Activated CD4-positive, CD25-positive, alpha-beta regulatory T cell treated with anti-CD3 and anti-CD28 coated beads, Interleukin-2, amount 50 U/mL, for 24 hours (primary cell): ENCODE measurements around the gene CARHSP1.
"Not testable (repeated sequence)": the region's sequence is repeated elsewhere in the genome, so short reads cannot be mapped to it uniquely, and the experiment has no call there.

Experiments
- ATAC-seq, 2 donors: fragments of 150-1000 bp; cut with Tn5 transposase; one replicate each; pipeline ENCODE4 v1.10.0; 2021; ENCODE audit warnings: mild to moderate bottlenecking in 1 of 2, moderate library complexity in 1 of 2

Gene CARHSP1

DNA sequence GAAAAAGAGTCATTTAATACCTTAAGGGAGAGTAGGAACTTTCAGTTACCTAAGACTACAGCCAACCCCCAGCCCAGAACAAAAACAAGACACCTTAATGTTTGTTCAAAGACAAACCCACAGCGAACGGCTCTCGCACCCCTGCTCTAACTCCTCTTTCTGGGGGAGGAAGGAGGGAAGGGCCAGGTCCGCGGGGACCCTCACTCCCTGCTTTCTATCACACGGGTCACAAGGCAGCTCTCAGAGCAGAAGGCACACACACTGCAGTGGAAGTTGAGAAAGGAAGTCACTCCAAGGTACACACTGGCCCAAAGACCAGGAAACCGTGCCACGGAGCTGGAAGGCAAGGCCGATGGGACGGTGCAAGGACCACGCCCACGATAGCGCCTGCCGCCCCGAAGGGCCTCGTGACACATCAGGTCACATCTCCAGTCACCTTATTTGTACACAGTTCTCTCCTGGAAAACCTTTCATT, 23.3 kb upstream of the CARHSP1 start:
- ATAC-seq = peak; percentile 35 to 36

DNA sequence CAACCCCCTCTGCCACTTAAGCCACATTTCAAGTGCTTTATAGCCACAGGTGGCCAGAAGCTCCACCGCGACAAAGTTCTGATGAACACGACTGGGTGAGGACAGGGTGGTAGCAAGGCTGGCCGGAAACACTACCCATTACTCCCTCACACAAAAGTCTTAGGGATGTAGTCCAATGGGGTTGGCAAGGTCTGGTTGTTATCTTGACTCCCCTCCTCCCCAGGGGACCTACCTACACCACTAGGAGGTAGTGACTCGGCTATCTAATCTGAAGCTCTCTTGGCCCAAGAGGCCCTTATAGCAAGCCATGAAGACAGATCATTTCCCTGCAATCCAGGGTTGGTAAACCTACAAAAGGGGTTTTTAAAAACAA, 21.7 kb upstream of the CARHSP1 start:
- ATAC-seq = no peak

DNA sequence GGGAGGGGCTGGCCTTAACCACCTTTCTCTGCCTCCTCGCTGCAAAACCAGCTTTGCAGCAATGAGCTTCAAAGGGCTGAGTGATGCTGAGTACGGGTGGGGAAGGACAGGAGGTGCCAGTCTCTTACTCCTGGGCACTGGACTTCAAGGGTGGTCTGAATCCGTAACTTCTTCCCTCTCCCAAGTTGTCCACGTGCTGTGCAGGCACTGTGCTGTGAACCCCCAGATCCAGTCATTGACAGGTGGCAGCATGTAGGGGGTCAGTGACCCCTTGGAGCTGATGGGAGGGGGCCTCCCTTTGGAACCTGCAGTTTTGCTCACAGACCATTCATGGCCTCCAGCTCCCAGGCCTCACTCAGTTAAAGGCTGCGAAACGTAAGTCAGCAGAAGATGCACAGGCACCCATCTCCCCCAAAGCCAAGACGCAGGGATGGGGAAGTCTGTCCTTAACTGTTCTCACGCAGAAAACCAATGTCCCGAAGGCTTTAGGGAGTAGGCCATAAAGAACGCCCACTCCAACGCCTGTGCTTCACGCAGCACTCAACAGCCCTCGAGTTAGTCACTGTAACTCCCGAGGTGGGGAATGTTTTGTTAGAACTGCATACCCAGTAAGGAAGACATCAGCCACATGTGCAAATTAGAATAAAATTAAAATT, 21.2 kb upstream of the CARHSP1 start:
- ATAC-seq = no peak

DNA sequence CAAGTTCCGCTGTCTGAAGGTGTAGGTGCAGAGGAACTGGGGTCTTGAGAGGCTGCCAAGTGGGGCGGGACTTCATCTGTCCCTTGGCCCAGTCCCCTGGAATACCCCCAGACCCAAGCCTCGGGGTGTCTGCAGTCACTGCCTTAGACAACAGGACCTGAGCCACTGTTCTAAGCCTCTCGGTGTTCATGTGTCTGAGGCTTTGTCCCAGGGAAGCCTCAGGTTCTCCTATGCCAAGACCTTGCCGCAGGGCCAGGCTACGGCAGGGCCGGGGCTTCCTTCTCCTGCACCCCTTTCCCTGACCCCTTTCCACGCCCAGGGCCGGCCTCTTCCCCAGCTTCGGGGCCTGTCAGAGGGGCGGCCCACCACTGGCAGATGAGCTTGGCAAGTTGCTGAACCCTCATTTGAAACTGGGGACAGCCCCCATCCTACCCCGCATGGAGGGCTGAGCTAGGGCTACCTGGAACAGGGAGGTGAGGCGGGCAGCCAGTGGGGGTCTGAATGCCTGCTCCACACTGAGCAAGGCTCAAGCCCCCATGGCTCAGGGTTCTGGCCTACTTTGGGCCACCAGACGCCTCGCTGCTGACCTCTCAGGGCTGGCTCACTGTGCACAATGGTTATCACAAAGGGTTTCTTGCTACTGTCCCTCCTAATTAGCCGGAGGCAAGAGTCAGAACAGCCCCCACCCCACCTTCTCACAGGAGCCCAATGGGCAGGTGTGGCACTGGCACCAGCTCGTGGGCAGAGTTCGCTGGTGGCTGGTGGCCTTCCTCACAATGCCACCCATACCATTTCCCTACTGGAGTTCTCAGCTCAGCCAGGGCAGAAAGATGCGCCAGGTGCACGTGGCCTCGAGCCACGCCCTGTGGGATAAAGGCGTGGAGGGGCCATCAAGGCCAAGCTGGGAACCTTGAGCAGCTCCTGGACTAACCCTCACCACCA, 20.4 kb upstream of the CARHSP1 start:
- no peak for ATAC-seq

DNA sequence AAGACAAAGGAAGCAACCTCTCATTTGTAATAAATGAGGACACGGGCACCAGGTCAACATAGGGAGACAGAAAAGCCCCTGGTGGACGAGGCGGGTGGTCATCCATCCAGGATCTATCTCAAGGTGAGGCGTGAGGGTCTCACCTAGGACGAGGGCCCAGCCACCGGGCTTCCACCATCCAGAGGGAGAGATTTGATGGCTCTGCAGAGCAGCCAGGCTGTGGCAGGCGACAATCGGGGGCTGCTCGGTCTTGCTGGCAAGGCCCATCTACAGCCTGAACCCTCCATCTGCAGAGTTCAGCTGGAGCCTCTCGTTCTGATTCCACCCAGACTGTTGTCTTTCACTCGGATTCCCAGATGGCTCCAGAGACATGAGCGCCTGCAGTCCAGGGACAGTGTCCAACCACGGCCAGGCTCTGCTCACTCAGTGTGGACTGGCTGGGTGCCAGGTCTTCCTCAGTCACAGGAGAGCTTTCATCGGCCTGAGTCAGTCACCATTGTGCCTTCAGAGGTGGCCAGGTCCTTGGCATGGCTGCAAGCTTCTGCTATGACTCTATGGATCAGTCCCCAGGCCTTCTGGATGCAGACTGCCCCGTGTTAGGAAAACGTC, 19.2 kb upstream of the CARHSP1 start:
- ATAC-seq = no peak

DNA sequence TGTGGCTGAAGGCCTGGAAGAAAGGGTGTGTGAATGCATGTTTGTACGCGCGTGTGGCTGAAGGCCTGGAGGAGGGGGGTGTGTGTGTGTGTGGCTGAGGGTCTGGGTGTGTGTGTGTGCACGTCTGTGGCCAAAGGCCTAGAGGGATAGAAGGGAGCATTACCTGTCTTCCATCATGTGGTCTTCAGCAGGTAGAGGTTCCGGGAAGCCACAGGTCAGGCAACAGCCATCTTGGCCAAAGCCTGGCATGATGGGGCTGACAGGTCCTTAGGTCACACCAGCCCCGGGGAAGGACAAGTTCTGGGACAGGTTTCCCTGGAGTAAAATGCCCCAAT, 18.6 kb upstream of the CARHSP1 start:
- no peak for ATAC-seq

DNA sequence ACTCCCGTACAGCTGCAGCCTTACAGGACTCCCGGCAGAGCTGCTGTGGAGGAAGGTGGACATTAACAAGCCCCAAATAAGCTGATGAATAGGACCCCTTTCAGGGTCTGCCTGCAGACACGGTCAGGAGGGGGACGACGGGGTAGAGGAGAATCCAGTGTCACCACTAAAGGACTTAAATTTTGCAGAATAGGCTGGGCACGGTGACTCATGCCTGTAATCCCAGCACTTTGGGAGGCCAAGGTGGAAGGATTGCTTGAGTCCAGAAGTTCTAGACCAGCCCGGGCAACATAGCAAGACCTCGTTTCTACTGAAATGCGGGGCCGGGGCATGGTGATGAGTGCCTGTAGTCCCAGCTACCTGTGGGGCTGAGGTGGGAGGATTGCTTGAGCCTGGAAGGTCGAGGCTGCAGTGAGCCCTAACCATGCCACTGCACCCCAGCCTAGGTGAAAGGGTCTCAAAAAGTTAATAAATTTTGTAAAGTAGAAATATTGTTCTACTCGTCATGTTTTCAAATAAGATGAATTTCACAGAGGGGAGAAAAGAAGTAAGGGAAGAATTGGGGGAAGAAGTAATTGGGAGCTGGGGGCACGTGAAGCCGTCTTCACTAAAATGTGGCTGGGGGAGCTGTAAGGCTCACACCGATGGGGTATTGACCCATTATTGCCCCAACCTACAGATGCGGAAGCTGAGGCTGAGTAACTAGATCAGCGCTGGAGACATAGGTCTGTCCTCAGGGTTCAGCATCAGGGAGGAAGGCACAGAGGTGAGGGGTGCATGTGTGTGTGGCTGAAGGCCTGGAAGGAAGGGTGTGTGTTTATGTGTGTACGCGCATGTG, 18.0 kb upstream of the CARHSP1 start:
- ATAC-seq = no peak

DNA sequence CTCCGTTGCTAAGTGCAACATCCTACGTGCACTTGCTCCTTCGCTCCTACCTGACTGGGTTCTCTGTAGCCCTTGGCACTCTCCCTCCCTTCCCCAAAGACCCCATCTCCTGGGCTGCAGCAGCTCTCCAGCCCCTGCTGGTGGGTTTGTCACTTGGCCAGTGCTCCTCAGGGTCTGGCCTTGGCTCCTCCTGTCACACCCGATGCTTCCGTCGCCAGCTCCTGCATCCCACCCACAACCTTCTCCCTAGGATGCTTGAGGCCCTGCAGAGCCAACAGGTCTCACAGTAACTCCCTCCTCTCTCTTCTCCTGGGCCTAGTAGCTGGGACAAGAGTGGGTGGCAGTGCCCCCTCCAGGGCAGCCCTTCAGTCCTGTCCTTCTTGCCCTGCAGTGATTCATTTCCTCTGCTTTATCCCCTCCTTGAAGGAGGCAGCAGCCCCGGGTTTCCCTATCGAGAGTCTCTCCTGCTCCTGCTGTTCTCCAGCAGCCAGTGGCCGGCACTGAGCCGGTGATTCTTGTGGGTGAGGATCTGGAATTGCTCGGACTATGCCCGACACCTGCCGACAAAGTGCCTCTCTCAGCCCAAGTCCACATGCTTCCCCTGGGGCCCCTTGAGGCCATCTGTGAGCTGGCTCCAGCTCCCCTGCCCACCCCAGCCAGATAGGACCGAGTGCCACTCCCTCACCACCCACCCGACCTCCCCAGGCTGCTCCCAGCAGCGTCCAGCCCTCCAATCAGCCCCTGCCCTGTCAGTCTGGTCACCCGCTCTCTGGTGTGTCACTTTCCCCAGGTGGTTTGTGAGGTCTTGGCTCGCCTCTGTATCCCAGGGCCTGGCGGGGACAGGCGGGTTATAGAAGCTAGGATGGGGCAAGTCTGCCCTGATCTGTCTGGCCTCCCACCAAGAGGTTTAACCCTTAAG, 17.1 kb upstream of the CARHSP1 start:
- ATAC-seq = peak; percentile 15 to 31

DNA sequence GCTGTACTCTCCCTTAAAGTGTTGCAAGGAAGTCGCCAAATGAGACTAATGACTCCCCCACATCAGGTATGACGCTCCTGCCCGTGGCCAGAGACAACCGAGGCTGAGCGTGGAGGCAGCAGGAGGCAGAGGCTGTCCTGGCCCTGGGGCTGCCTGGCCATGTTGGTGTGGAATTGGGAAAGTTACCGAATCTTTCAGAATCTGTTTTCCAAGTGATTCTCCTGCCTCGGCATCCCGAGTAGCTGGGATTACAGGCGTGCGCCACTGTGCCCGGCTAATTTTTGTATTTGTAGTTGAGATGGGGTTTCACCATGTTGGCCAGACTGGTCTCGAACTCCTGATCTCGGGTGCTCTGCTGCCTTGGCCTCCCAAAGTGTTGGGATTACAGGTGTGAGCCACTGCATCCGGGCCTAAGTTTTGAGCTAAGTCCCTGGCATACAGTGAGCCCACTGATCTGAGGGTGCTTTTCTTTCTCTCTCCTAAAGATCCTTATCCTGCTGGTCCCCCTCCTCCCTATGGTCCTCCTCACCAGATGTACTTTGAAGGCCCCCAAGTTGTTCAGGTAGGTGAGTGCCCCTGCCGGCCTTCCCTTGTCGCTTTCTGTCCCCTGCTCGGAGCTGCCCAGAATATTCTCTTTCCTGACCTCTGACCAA, 14.0 kb upstream of the CARHSP1 start:
- ATAC-seq = no peak

DNA sequence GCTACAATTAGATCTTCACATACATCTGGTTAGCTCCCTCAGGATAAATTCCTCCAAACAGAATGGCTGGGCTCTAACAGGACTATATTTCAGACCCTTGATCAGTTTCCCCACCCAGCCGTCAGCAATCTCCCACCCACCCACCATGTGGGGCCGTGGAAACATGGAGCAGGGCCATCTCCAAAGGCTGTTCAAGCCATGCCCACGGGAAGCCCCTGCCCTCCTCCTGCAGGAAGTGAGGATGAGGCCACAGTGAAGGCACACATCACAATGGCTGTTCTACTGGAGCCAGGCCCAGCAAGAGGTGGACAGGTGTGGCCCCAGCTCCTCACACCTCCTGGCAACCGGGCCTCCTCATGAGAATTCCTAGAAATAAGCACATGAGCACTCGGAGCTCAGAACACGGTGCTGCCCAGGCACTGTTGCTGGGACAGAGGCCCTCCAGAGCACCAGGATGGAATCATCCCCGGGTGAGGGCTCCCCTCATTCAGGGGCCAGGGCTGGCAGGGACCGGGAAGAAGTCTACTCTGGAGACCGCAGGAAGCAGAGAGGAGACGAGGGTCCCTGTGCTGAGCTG, 13.3 kb upstream of the CARHSP1 start, which contains the start of gene LITAFD:
Gene LITAFD, plus strand, starts transcription at position 311 of the 577 bp plus-strand sequence. CDS start 2,005 bp downstream, outside the sequence.
- ATAC-seq = no peak

DNA sequence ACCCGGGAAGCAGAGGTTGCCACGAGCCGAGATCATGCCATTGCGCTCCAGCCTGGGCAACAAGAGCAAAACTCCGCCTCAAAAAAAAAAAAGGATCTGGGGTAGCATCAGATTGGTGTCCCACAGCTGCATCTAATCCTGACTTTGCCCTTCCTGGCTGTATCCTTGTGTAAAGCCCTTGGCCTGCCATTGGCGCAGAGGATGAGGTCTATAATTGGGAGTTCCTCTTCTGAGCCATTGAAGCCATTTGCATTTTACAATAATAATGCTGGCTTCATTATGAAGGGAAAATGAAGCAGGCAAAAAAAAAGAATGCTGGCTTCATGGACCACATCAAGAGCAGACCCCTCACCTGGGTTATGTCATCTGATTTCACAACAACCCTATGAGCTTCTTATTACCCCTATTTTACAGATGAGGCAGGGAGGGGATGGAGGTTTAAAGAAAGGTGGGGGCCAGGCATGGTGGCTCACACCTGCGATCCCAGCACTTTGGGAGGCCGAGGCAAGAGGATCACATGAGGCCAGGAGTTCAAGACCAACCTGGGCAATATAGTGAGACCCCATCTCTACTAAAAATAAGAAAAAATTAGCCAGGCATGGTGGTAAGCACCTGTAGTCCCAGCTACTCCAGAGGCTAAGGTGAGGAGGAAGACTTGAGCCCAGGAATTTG, 12.2 kb upstream of the CARHSP1 start:
- no peak for ATAC-seq

DNA sequence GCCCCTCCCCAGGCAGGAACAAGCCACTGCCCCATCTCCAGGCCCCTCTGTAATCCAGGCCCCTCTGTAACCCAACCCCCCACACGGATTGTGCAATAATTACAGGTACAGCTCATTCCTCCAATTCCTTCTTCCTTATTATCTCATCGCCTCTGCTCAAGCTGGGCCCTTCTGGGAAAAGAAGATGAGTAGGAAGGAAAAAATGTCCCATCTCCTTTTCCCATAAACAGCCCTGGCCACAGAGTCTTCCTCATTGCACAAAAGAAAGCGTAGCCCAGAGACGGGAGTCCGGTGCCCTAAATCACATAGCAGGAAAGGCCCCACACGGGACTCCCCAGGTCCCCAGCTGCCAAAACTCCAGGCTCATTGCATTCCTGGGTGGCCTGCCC, 9.7 kb upstream of the CARHSP1 start:
- ATAC-seq = no peak

DNA sequence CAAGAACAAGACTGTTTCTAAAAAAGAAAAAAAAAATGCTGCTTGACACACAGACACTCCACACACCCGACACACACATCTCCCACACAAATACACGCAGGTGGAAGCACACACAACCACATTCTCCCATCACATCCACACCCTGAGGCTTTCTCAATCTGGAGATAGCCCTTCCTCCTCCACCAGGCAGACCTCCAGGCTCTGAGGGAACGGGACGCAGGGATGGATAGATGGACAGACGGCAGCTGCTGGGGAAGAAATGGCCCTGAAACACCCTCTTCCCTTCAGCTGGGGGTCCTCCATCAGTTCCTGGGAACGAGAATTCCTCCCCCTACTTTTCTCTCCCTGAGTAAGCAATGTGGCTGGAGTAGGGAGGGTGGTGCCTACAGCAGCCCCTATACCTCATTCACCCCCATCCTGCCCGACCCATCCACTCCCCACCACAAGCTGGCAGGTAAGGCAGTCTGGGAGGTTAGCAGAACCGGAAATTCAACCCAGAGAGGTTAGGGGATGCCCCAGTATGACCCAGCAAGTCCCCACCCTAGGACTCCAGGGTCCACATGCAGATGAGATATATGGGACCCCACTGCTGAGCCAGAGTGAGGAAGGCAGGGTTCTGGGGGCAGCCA, 9.2 kb upstream of the CARHSP1 start:
- ATAC-seq = no peak

DNA sequence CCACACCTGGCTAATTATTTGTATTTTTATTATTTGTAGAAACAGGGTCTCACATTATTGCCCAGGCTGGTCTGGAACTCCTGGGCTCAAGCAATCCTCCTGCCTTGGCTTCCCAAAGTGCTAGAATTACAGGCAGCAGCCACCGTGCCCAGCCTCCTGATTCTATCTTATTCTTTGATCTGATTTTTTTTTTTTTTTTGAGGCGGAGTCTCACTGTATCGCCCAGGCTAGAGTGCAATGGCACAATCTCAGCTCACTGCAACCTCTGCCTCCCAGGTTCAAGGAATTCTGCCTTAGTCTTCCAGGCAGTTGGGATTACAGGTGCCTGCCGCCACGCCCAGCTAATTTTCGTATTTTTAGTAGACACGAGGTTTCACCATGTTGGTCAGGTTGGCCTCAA, 6.5 kb upstream of the CARHSP1 start:
- not testable (repeated sequence) for ATAC-seq

DNA sequence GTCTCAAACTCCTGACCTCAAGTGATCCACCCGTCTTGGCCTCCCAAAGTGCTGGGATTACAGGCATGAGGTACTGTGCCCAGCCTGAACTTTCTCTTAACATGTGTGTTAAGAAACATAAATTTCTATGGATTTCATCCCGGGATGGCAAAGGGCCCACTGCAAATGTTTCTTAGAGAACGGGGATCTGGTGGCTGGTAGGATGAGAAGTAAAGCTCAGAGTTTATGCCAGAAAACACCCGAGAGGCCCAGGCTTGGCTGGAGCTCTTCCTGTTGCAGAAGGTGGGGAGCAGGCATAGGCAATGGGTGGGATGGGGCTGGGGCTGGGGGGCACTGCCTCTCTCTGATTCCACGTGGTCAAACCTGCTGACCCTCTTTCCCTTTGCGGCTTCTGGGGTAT, 5.6 kb upstream of the CARHSP1 start:
- no peak for ATAC-seq

DNA sequence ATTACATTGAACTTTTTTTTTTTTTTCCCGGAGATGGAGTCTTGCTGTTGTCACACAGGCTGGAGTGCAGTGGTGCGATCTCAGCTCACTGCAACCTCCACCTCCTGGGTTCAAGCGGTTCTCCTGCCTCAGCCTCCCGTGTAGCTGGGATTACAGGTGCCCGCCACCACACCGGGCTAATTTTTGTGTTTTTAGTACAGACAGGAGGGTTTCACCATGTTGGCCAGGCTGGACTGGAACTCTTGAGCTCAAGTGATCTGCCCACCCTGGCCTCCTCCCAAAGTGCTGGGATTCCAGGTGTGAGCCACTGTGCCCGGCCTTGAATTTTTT, 5.0 kb upstream of the CARHSP1 start:
- ATAC-seq = not testable (repeated sequence)

DNA sequence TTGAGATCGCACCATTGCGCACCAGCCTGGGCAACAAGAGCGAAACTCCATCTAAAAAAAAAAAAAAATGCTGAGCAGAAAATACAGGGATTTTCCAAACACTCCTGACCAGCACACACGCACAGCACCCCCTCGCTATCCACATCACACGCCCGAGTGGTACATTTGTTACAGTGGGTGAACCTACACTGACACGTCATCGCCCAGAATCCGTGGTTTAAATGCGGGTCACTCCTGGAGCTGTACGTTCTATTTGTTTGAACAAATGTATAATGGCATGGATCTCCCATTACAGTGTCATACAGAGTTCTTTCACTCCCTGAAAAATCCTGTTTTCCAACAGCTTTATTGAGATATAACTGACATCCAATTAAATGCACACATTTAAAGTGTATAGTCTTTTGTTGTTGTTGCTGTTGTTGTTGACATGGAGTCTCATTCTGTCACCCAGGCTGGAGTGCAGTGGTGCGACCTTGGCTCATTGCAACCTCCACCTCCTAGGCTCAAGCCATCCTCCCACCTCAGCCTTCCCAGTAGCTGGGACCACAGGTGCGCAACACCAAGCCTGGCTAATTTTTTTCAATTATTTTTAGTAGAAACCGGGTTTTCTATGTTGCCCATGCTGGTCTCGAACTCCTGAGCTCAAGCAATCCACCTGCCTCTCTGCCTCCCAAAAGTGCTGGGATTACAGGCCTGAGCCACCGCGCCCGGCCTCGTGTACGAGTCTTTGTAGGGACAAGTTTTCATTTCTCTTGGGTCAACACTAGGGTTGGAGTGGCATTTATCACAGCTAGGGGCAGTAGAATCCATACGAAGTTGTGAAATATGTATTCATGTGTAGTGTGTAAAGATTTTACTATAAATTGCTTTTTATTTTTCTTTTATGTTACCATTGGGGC, 4.4 kb upstream of the CARHSP1 start:
- no peak for ATAC-seq

DNA sequence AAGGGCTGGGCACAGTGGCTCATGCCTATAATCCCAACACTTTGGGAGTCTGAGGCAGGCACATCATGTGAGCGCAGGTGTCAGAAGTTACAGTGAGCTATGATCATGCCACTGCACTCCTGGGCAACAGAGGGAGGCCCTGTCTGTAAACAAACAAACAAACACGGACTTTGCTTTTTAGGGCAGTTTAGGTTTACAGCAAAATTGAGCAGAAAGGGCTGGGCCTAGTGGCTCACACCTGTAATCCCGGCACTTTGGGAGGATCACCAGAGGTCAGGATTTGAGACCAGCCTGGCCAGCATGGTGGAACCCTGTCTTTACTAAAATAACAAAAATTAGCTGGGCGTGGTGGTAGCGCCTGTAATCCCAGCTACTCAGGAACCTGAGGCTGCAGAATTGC, 3.3 kb upstream of the CARHSP1 start:
- no peak for ATAC-seq

DNA sequence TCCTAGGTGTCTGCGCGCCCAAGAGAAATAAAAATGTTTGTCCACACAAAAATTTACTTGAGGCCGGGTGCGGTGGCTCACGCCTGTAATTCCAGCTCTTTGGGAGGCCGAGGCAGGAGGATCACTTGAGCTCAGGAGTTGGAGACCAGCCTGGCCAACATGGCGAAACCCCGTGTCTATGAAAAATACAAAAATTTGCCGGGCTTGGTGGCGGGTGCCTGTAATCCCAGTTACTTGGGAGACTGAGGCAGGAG, 1.1 kb upstream of the CARHSP1 start:
- not testable (repeated sequence) for ATAC-seq
